GM21526 (cell line): ENCODE results near the gene KIF9.
"Not testable (repeated sequence)": the region's sequence is repeated elsewhere in the genome, so short reads cannot be mapped to it uniquely, and the experiment has no call there.

Source experiments
- ATAC-seq: cut with Tn5 transposase; IDR thresholded peaks from one replicate; pipeline ENCODE4 v1.9.1; 2021; ENCODE audit warnings: moderate library complexity; ENCODE audit not compliant: unreplicated experiment, low FRiP score

Gene KIF9

DNA sequence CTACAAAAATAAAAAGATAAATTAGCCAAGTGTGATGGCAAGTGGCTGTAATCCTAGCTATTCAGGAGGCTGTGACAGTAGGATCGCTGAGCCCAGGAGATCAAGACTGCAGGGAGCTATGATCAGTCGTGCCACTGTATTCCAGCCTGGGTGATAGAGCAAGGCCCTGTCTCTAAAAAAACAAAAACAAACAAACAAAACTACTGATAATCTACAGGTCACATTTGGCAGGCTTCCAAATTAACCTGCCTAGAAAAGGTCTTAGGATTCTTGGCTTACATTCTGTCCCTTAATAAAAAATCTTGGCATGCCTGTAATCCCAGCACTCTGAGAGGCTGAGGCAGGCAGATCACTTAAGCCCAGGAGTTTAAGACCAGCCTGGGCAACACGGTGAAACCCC, 85.3 kb downstream of the KIF9 start:
- no peak for ATAC-seq

DNA sequence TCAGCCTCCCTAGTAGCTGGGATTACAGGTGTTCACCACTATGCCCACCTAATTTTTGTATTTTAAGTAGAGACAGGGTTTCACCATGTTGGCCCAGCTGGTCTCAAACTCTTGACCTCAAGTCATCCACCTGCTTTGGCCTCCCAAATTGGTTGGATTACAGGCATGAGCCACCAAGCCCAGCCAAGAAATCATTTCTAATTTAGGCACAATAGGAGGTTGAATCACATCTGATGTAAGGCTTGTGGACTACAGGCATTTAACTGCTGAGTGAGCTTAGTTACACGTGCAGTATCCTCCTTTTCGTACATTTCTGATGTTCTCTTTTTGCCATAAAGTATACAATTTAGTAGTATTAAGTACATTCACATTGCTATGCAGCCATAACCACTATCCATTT, 87.6 kb downstream of the KIF9 start:
- ATAC-seq, result no peak

DNA sequence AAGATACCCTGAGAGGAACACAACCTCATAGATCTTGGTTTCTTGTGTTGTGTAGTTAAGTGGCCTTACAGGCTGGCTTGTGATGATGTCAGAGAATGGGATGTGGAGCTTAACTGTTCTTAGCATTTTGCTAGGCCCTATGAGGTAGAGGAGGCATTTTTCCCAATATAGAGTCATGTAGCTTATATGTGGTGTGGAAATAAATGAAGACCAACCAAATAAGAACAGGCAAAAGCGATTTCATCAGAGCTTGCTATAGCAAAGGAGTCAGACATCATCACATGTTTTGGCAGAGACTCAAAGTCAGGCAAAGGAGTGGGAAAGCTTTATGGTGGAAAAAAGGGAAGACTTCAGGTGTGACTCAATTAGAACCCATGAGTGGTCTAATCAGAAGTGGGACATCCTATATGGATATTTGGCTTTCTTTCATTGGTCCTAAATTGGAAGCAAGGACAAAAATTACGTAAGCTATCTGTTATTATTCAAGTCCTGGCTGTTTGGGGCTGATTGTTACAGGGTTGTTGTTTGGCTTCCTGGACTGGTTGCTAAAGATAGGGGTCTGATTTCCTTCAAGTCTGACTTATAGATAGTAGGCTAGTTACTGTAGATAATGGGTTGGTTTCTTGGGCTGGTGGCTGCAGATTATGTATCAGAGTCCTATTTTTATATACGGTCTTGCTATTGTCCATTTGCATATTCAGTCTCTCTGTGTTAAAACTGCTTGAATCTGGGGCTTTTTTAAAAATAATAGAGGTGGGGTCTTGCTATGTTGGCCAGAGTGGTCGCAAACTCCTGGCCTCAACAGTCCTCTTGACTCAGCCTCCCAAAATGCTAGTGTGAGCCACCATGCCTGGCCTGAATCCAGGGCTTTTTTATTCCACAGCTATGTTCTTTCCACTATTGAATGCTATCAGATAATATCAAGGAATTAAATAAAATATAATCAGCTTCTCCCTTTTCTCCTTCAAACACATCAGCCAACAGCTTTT, 88.4 kb downstream of the KIF9 start:
- ATAC-seq, result no peak

DNA sequence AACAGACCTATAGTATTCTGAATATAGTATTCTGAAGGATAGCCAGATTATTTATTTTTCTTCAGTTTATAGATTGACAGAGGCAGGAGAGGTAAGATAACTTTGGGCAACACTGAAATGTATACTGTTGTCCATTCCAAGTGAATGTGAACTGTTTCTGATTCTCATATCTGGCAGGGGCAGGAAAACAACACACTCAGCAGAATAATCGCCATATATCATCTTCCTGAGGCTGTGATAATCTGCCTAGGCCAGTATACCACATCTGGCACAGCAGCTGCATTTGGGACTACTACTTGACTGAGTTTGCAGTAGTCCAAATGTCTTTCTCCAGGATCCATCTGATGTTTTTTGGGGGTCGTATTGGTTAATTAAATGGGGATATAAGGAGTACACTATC, 96.3 kb downstream of the KIF9 start:
- ATAC-seq, result no peak

DNA sequence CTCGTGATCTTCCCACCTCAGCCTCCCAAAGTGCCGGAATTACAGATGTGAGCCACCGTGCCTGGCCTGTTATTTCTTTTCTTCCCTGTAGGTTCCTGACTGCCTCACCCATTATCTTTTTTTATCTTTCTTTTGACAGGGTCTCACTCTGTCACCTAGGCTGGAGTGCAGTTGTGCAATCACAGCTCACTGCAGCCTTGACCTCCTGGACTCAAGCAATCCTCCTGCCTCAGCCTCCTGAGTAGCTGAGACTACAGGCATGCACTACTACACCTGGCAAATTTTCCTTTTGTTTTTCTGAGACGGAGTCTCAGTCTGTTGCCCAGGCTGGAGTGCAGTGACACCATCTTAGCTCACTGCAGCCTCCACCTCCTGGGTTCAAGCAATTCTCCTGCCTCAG, 100.9 kb downstream of the KIF9 start:
- ATAC-seq, result not testable (repeated sequence)

DNA sequence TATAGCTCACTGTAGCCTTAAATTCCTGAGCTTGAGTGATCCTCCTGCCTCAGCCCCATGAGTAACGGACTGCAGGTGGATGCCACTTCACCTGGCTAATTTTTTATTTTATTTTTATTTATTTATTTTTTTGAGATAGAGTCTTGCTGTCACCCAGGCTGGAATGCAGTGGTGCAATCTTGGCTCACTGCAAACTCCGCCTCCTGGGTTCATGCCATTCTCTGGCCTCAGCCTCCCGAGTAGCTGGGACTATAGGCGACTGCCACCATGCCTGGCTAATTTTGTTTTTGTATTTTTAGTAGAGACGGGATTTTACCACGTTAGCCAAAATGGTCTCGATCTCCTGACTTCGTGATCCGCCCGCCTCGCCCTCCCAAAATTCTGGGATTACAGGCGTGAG, 102.6 kb downstream of the KIF9 start:
- not testable (repeated sequence) for ATAC-seq
